Measurements from ENCODE around the gene GLDN.

The GLDN gene

DNA sequence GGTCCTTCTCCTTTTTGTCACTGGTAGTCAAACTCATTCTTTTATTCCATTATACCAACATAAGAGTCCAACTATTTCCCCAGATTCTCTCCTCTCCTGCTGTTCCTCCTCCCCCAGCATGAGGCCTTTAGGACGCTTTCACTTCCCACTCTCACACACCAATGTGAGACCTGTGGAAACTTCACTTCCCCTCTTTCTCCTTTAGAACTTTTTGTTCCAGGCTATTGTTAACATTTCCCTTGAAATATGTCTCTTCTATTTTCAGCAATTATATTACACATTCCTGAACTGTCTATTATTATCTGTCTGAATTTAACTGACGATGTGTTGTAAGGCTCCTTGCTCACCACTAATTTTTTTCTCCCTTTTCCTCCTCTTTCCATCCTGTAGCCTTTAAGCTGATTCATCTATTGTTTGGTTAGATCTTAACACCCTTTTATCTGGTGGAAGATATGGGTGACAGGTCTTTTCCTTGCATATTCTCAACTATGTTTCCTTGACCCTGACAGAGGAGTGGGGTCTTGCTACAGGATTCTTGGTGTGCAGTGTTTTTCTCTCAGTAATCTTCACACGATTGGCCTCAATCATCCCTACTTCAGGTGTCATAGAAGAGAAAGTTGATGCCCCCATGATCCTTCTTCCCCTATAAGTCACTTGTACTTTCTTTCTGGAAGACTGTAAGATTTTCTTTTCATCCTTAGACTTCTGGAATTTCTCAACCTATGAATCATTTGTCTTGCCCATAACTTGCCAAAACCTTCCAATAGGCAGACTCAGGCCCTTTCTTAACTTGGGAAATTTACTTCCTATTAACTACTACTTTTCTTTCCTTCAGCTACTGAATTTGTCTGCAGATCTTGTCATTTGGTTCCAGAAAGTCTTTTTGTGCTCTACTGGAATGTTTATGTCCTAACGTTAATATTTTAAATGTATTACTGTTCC, 9.0 kb upstream of the GLDN start:
- Histone ChIP-seq H3K27me3 (no peaks in the 10 kb centered on the region), H3K9me3 (no peaks in the 10 kb centered on the region), H3K4me3 (ENCODE audit: low read depth in 1 of 2, low read length in 1 of 2) (no peak overlapping the region), H3K27ac (no peak overlapping the region), H3K36me3 (no peaks in the 10 kb centered on the region), H3K4me1 (ENCODE audit: control insufficient read depth in 1 of 2, insufficient read depth in 1 of 2, low read depth in 1 of 2, low read length in 1 of 2) (peaks cover 4 to 22% of the 10 kb centered on the region in 2 experiments)
- TF ChIP-seq, protein P1, sequence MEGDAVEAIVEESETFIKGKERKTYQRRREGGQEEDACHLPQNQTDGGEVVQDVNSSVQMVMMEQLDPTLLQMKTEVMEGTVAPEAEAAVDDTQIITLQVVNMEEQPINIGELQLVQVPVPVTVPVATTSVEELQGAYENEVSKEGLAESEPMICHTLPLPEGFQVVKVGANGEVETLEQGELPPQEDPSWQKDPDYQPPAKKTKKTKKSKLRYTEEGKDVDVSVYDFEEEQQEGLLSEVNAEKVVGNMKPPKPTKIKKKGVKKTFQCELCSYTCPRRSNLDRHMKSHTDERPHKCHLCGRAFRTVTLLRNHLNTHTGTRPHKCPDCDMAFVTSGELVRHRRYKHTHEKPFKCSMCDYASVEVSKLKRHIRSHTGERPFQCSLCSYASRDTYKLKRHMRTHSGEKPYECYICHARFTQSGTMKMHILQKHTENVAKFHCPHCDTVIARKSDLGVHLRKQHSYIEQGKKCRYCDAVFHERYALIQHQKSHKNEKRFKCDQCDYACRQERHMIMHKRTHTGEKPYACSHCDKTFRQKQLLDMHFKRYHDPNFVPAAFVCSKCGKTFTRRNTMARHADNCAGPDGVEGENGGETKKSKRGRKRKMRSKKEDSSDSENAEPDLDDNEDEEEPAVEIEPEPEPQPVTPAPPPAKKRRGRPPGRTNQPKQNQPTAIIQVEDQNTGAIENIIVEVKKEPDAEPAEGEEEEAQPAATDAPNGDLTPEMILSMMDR (IDR thresholded peaks at IDR 0.05), result no peak

DNA sequence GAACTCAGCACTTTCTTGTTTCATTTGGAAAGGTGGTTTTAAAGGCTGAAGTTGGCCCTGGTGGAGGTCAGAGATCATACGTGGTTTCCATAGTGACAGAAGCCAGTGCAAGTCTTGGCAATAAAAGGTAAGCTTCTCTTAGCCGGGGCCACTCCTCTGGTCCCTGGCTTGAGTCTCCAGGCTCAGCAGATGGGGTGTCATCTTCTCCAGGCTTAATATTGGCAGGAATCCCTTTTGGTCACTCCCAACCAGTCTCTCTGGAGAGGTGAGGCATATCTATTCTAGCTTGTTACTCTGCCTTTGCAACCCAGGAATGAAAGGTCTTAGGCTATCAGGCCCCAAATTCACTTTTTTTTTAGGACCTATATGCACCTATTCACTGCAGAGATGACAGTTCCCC, 7.9 kb upstream of the GLDN start:
- Histone ChIP-seq H3K27me3 (no peaks in the 10 kb centered on the region), H3K9me3 (no peaks in the 10 kb centered on the region), H3K4me3 (ENCODE audit: low read depth in 1 of 2, low read length in 1 of 2) (no peak overlapping the region), H3K27ac (no peak overlapping the region), H3K4me1 (ENCODE audit: control insufficient read depth in 1 of 2, insufficient read depth in 1 of 2, low read depth in 1 of 2, low read length in 1 of 2) (peaks cover 4 to 22% of the 10 kb centered on the region in 2 experiments), H3K36me3 (no peaks in the 10 kb centered on the region)
- TF ChIP-seq, protein P1 (IDR thresholded peaks at IDR 0.05), result no peak

DNA sequence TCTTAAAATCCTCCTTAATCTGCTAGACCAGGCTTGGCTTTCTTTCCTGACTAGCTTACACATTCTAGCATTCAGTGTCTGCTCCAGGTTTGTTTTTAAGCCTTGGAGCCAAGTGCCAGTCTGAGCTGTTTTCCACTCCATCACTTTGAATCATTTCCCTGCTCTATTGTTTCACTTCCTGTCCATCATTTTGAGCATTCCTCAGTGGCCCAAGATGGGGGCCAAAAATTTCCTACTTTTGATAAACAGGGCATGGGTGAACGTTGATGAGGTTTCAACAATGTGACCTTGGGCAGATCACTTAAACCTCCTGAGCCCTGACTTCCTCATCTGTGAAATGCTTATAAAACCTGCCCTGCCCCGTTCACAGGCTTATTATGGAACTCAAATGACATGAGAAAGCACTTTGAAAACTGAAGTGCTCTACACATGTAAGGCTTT, 7.4 kb upstream of the GLDN start:
- H3K27ac ChIP-seq, result no peak overlapping the region
- H3K4me3 ChIP-seq (ENCODE audit: low read depth in 1 of 2, low read length in 1 of 2), result no peak overlapping the region
- TF ChIP-seq, protein P1 (IDR thresholded peaks at IDR 0.05), result no peak
- H3K9me3 ChIP-seq, result no peaks in the 10 kb centered on the region
- no peaks in the 10 kb centered on the region for H3K27me3 ChIP-seq
- no peaks in the 10 kb centered on the region for H3K36me3 ChIP-seq
- H3K4me1 ChIP-seq (ENCODE audit: control insufficient read depth in 1 of 2, insufficient read depth in 1 of 2, low read depth in 1 of 2, low read length in 1 of 2), result peaks cover 4 to 22% of the 10 kb centered on the region in 2 experiments

DNA sequence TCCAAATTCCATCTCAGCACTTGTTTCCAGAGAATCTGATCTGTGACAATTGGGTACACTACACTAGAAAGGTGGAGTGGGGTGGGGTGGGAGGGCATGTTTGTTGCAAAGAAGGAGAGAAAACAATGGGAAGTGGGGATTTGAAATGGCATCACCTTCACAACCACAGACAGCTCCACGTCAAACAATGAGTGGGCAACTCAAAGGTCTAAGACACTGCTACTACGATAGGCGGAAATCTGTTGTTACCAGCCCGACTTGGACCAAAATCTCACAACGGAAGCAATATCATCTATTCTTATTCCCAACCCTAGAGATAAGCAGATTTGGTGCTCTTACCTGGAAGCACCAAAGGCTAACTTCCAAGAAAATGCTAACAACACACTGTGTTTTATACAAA, 6.4 kb upstream of the GLDN start:
- H3K36me3 ChIP-seq, result no peaks in the 10 kb centered on the region
- H3K27ac ChIP-seq, result no peak overlapping the region
- TF ChIP-seq, protein P1 (IDR thresholded peaks at IDR 0.05), result no peak
- no peaks in the 10 kb centered on the region for H3K9me3 ChIP-seq
- no peak overlapping the region for H3K4me3 ChIP-seq (ENCODE audit: low read depth in 1 of 2, low read length in 1 of 2)
- peaks cover 4 to 22% of the 10 kb centered on the region in 2 experiments for H3K4me1 ChIP-seq (ENCODE audit: control insufficient read depth in 1 of 2, insufficient read depth in 1 of 2, low read depth in 1 of 2, low read length in 1 of 2)
- peaks cover 1% of the 10 kb centered on the region for H3K27me3 ChIP-seq

DNA sequence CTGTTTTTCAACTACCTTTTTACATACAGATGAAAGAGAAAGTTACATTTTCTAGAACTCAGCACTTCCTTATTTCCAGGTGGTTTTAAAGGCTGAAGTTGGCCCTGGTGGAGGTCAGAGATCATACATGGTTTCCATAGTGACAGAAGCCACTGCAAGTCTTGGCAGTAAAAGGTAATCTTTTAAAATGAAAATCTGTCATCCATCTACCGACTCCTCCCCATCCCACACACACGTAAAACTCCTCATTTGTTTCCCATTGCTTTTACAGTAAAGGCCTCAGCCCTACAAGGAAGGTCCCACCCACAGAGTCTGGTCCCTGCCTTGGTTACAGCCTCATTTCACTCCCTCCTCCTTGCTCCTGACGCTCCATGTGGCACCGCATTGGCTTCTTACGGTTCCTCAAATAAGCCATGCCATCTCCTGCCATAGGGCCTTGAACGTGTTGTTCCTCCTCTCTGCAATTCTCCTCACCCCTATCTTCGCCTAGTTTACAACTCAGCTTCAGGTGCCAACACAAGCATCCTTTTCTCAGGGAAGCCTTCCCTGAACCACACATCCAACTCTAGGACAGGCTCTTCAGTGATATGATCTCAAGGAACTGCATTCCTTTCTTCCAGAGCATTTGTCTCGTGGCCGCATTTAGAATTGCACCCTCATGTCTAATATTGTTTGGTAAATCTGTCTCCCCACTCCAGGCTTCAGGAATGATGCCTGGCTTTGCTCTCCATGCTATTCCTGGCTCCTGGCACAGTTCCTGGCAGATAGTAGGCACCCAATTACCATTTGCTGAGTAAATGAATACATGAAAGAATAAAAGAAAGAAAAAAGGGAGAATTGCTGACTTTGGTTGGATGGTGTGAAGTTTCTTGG, 5.7 kb upstream of the GLDN start:
- Histone ChIP-seq H3K27ac (no peak overlapping the region), H3K4me1 (ENCODE audit: control insufficient read depth in 1 of 2, insufficient read depth in 1 of 2, low read depth in 1 of 2, low read length in 1 of 2) (peaks cover 4 to 22% of the 10 kb centered on the region in 2 experiments), H3K4me3 (ENCODE audit: low read depth in 1 of 2, low read length in 1 of 2) (no peak overlapping the region), H3K36me3 (no peaks in the 10 kb centered on the region), H3K9me3 (no peaks in the 10 kb centered on the region), H3K27me3 (peaks cover 8% of the 10 kb centered on the region)
- TF ChIP-seq, protein P1 (IDR thresholded peaks at IDR 0.05), result no peak

All from neutrophil (primary cell).